MCF 10A (cell line): Measurements from ENCODE around the gene MMD2. TPM values are rescaled to one million over a fixed set of nuclear protein-coding genes. Genes with fewer than 3 reads are reported as not detected.

Experiments used
- BruUV-seq: library from RNA; stranded (reverse); fragments of 400-500 nt; replicated peaks from 2 replicates; lab custom pipeline; 2021; lab: Mats Ljungman, UMichigan
- CTCF ChIA-PET: fragments of 300-600 bp; sonication (Branson Sonifier 250); formaldehyde crosslinking; extraction: SDS; loops from one replicate; lab custom pipeline; 2021; ENCODE audit warnings: antibody characterized with exemption, inconsistent platforms; lab: Yijun Ruan, JAX
- POLR2A ChIA-PET: fragments of 300-600, 350-650 bp; sonication (Branson Sonifier 250); formaldehyde crosslinking; extraction: SDS; loops from one replicate; lab custom pipeline; 2020; ENCODE audit warnings: antibody characterized with exemption, inconsistent platforms; lab: Yijun Ruan, JAX
- DNase-seq: peaks from one replicate; pipeline ENCODE4 v3.0.0-alpha.2; 2018; ENCODE audit not compliant: unreplicated experiment
- H3K27ac Mint-ChIP-seq: one replicate; pipeline ENCODE4 v1.8.0; 2022; ENCODE audit warnings: mild to moderate bottlenecking, low read depth, mixed read lengths; ENCODE audit not compliant: unreplicated experiment
- H3K27me3 Mint-ChIP-seq: one replicate; pipeline ENCODE4 v1.8.0; 2022; ENCODE audit warnings: mixed read lengths; ENCODE audit not compliant: insufficient read depth, unreplicated experiment
- H3K36me3 Mint-ChIP-seq: one replicate; pipeline ENCODE4 v1.8.0; 2022; ENCODE audit warnings: mild to moderate bottlenecking, moderate library complexity, mixed read lengths; ENCODE audit not compliant: insufficient read depth, unreplicated experiment
- H3K4me1 Mint-ChIP-seq: one replicate; pipeline ENCODE4 v1.8.0; 2022; ENCODE audit warnings: mixed read lengths; ENCODE audit not compliant: insufficient read depth, unreplicated experiment
- H3K4me3 Mint-ChIP-seq: one replicate; pipeline ENCODE4 v1.8.0; 2022; ENCODE audit warnings: mild to moderate bottlenecking, moderate library complexity, mixed read lengths; ENCODE audit not compliant: unreplicated experiment
- H3K9me3 Mint-ChIP-seq: one replicate; pipeline ENCODE4 v1.8.0; 2022; ENCODE audit warnings: mixed read lengths; ENCODE audit not compliant: unreplicated experiment
- CTCF ChIP-seq: fragments of 200-600 bp; IDR thresholded peaks from one replicate; pipeline ENCODE4 v1.8.0; 2022; ENCODE audit warnings: antibody characterized with exemption, mild to moderate bottlenecking; ENCODE audit not compliant: unreplicated experiment
- intact Hi-C: fragments of 100-400 bp; cut with micrococcal nuclease; formaldehyde crosslinking; loops from 2 replicates; pipeline ENCODE4 v1.14.1; 2022
- total RNA-seq: library from RNA; stranded (reverse); gene quantifications from 2 replicates; pipeline ENCODE4 v1.2.3, GENCODE V29; 2022

MMD2 gene
- total RNA-seq, 1 experiment from 2014 or later, result not detected

DNA sequence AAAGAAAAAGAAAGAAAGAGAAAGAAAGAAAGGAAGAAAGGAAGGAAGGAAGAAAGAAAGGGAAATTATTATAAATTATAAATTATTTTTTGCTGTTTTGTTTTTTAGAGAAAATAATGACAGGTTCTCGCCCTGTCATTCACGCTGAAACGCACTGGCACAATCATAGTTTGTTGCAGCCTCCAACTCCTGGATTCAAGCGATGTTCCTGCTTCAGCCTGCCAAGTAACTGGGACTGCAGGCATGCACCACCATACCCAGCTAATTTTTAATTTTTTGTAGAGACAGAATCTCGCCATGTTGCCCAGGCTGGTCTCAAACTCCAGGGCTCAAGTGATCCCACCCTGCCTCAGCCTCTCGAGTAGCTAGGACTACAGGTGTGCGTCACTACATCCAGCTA is 21.6 kb downstream of the MMD2 start:
- peaks cover 15% of the 10 kb centered on the region for H3K27me3 Mint-ChIP-seq
- no peak for DNase-seq
- intact Hi-C loops, result no loop called here
- no peak overlapping the region for H3K27ac Mint-ChIP-seq
- no peaks in the 10 kb centered on the region for H3K4me1 Mint-ChIP-seq
- no peak for TF ChIP-seq CTCF
- H3K9me3 Mint-ChIP-seq, result no peaks in the 10 kb centered on the region
- CTCF ChIA-PET, result no interaction called here
- no TSS peak for BruUV-seq
- no peaks in the 10 kb centered on the region for H3K36me3 Mint-ChIP-seq
- H3K4me3 Mint-ChIP-seq, result no peak overlapping the region
- POLR2A ChIA-PET, result interaction anchor here (0.5 kb wide), 1 partner anchor 47 kb away, joined by 3 read pairs; no protein-coding TSS in a partner anchor

DNA sequence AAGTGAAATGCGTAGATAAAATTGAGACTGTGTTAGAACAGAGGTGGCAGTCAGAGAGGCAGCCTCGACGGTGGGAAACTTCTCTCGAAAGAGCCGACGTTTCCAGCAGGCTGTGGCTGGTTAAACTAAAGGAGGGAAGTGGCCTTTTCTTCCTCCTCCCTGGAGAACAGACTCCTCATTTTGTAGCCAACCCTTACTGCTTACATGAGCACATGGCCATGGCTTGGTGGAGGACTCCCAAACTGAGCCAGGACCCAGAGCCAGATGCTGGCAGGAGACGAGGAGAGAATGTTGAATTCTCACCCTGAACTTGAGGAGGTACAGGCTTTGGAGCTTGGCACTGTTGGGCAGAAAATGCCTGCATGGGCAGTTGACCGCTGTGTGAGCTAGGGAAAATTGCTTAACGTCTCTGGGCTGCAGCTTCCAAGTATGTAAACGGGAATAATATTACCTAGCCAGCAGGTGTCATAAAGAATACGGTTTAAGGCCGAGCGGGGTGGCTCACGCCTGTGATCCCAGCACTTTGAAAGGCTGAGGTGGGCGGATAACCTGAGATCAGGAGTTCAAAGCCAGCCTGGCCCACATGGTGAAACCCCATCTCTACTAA is 24.5 kb downstream of the MMD2 start:
- no peaks in the 10 kb centered on the region for H3K4me1 Mint-ChIP-seq
- no peak overlapping the region for H3K4me3 Mint-ChIP-seq
- intact Hi-C loops, result no loop called here
- no TSS peak for BruUV-seq
- no peak overlapping the region for H3K27ac Mint-ChIP-seq
- peaks cover 15% of the 10 kb centered on the region for H3K27me3 Mint-ChIP-seq
- no peak for TF ChIP-seq CTCF
- H3K36me3 Mint-ChIP-seq, result no peaks in the 10 kb centered on the region
- ChIA-PET CTCF (no interaction called here), POLR2A (no interaction called here)
- no peak for DNase-seq
- H3K9me3 Mint-ChIP-seq, result no peaks in the 10 kb centered on the region

DNA sequence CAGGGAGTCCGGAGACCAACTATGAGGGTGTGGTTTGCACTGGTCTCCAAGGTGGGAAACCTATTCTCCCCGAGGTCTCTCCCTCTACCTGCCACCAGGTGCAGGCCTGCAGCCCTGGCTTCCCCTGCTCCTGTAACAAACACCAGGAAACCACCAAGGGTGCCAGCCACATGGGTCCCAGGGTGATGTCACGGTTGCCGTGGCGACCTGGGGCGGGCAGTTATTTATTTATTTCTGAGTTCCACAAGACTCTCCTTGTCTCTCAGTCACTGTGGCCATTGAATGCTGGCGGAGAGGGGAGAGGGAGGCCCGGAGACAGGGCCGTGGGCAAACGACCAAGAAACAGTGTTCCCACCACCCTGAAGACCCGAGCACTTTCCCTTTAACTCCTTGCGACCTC is 27.0 kb downstream of the MMD2 start:
- no peaks in the 10 kb centered on the region for H3K36me3 Mint-ChIP-seq
- BruUV-seq, result no TSS peak
- no peak overlapping the region for H3K4me3 Mint-ChIP-seq
- H3K27me3 Mint-ChIP-seq, result no peaks in the 10 kb centered on the region
- no peak for TF ChIP-seq CTCF
- ChIA-PET POLR2A (no interaction called here), CTCF (interaction anchor here (0.6 kb wide), 1 partner anchor 318 kb away, joined by 3 read pairs; no protein-coding TSS in a partner anchor)
- H3K27ac Mint-ChIP-seq, result no peak overlapping the region
- peak; percentile 5 for DNase-seq
- H3K4me1 Mint-ChIP-seq, result no peaks in the 10 kb centered on the region
- no peaks in the 10 kb centered on the region for H3K9me3 Mint-ChIP-seq
- intact Hi-C loops, result no loop called here

- no peaks in the 10 kb centered on the region for H3K4me1 Mint-ChIP-seq
- intact Hi-C loops, result no loop called here
- H3K36me3 Mint-ChIP-seq, result no peaks in the 10 kb centered on the region
- BruUV-seq, result no TSS peak
- ChIA-PET POLR2A (no interaction called here), CTCF (interaction anchor here (0.5 to 0.6 kb wide), 2 partner anchors 20 to 319 kb away, joined by 3 to 5 read pairs; no protein-coding TSS in a partner anchor)
- no peaks in the 10 kb centered on the region for H3K27me3 Mint-ChIP-seq
- no peak for TF ChIP-seq CTCF
- no peak for DNase-seq
- no peak overlapping the region for H3K27ac Mint-ChIP-seq
- no peaks in the 10 kb centered on the region for H3K9me3 Mint-ChIP-seq
- no peak overlapping the region for H3K4me3 Mint-ChIP-seq
Measured at GRCh38 chr7:4929005-4929404, 30.0 kb downstream of the MMD2 start.
